Peyer's patch (tissue), 4 donors: ENCODE data around the gene RALGPS1.
"Not testable (repeated sequence)": the region's sequence is repeated elsewhere in the genome, so short reads cannot be mapped to it uniquely, and the experiment has no call there.

Experiments used
- POLR2A ChIP-seq, 2 donors: fragments of 450-650 bp; IDR thresholded peaks; one replicate each; pipeline ENCODE4 v1.5.1; 2017; ENCODE audit warnings: antibody characterized with exemption in 2 of 2, mild to moderate bottlenecking in 2 of 2, moderate library complexity in 2 of 2
- TF ChIP-seq, protein P1 (sequence below), 6 experiments: fragments of 450-650 bp in 4 of 6; fragments of 200-600 bp in 2 of 6; sonication (generic) in 1 of 6; IDR thresholded peaks; one replicate each; pipeline ENCODE4 v1.5.1; 2017 to 2019; ENCODE audit warnings: antibody characterized with exemption in 6 of 6, mild to moderate bottlenecking in 3 of 6, moderate library complexity in 1 of 6

DNA sequence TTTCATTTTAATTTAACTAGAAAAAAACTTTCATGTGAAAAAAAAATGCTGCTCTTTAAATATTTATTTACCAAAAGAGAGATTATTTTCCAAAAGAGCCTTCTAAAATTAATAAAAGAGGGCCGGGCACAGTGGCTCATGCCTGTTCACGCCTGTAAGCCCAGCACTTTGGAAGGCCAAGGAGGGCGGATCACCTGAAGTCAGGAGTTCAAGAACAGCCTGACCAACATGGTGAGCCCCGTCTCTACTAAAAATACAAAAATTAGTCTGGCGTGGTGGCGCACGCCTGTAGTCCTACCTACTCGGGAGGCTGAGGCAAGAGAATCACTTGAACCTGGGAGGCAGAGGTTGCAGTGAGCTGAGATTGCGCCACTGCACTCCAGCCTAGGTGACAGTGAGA, 256.8 kb downstream of the RALGPS1 start:
- TF ChIP-seq POLR2A (IDR thresholded peaks at IDR 0.05) = not testable (repeated sequence)
- TF ChIP-seq, protein P1, sequence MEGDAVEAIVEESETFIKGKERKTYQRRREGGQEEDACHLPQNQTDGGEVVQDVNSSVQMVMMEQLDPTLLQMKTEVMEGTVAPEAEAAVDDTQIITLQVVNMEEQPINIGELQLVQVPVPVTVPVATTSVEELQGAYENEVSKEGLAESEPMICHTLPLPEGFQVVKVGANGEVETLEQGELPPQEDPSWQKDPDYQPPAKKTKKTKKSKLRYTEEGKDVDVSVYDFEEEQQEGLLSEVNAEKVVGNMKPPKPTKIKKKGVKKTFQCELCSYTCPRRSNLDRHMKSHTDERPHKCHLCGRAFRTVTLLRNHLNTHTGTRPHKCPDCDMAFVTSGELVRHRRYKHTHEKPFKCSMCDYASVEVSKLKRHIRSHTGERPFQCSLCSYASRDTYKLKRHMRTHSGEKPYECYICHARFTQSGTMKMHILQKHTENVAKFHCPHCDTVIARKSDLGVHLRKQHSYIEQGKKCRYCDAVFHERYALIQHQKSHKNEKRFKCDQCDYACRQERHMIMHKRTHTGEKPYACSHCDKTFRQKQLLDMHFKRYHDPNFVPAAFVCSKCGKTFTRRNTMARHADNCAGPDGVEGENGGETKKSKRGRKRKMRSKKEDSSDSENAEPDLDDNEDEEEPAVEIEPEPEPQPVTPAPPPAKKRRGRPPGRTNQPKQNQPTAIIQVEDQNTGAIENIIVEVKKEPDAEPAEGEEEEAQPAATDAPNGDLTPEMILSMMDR (IDR thresholded peaks at IDR 0.05) = not testable (repeated sequence)
